Erythroblast (primary cell): ENCODE results near the gene EXOSC7.

Experiments
- GATA1 ChIP-seq: IDR thresholded peaks from 2 replicates; pipeline ENCODE4 v1.6.1; 2011; ENCODE audit warnings: low read depth, mild to moderate bottlenecking, control low read depth, low read length, moderate library complexity
- POLR2A ChIP-seq: IDR thresholded peaks from 2 replicates; pipeline ENCODE4 v1.6.1; 2011; ENCODE audit warnings: mild to moderate bottlenecking, low read length

- TF ChIP-seq POLR2A: no peak
- no peak for TF ChIP-seq GATA1
Observed at GRCh38 chr3:44981220-44981619, 5.2 kb downstream of the EXOSC7 start.
